Esophagus squamous epithelium (tissue), 4 donors: Measurements from ENCODE around the gene ATG2B.

Experiments used
- CTCF ChIP-seq, 6 experiments: fragments of 450-650 bp in 4 of 6; fragments of 200-600 bp in 2 of 6; sonication (generic) in 2 of 6; IDR thresholded peaks; one replicate each; pipeline ENCODE4 v1.5.1; 2016 to 2019; ENCODE audit warnings: antibody characterized with exemption in 6 of 6, mild to moderate bottlenecking in 4 of 6, moderate library complexity in 4 of 6
- POLR2A ChIP-seq, 4 donors: fragments of 450-650 bp; IDR thresholded peaks; one replicate each; pipeline ENCODE4 v1.6.1; 2017; ENCODE audit warnings: antibody characterized with exemption in 4 of 4, mild to moderate bottlenecking in 4 of 4, moderate library complexity in 3 of 4

DNA sequence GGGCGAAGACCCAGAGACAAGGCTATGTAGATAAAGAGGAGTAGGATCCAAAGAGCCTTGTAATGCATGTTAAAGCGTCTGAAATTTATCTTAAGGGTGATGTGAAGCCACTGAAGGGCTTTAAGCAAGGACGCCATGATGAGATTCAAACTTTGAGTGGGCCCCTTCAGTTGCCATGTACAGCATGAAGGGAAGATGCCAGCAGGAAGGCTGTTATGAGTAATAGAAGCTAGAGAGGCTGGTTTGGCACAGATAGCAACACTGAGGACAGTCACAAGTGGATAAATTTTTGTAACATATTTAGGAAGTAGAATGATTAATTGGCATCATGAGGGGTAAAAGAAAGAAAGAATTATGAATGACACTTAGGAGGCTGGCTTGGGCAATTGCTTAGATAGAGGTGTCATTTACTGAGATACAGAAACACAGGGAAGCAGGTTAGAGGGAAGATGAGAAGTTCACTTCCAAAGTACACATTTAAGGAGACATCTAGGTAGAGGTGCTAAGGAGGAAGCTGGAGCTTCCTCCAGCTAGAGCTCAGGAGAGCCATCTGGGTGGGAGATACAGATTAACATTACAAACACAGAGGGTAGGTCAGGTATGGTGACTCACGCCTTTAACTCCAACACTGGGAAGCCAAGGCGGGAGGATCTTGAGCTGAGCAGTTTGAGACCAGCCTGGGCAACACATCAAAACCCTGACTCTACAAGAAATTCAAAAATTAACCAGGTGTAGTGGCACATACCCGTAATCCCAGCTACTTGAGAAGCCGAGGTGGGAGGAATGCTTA lies 13.7 kb downstream of the ATG2B start:
- TF ChIP-seq CTCF (IDR thresholded peaks at IDR 0.05) (no peak), POLR2A (IDR thresholded peaks at IDR 0.05) (no peak)
